GM19397 (cell line): ENCODE measurements around the gene TWF2.

ENCODE experiments used
- ATAC-seq: cut with Tn5 transposase; IDR thresholded peaks from one replicate; pipeline ENCODE4 v1.9.1; 2021; ENCODE audit warnings: mild to moderate bottlenecking, moderate library complexity; ENCODE audit not compliant: unreplicated experiment

TWF2 gene

GRCh38 chr3:52259035-52259434 lies 20.1 kb upstream of the TWF2 start:
- no peak for ATAC-seq

GRCh38 chr3:52257911-52258310 lies 19.0 kb upstream of the TWF2 start:
- ATAC-seq: no peak

GRCh38 chr3:52256622-52257021 lies 17.7 kb upstream of the TWF2 start:
- ATAC-seq: no peak

GRCh38 chr3:52256159-52256558 lies 17.2 kb upstream of the TWF2 start:
- ATAC-seq: no peak

- no peak for ATAC-seq
These were observed 15.7 kb upstream of the TWF2 start for GRCh38 chr3:52254608-52255007.

GRCh38 chr3:52253314-52254304 lies 14.7 kb upstream of the TWF2 start:
- ATAC-seq: peak; percentile 87

GRCh38 chr3:52250122-52250521 lies 11.2 kb upstream of the TWF2 start:
- no peak for ATAC-seq

GRCh38 chr3:52249683-52250082 lies 10.7 kb upstream of the TWF2 start:
- no peak for ATAC-seq

- ATAC-seq: no peak
These were observed 10.0 kb upstream of the TWF2 start for GRCh38 chr3:52248816-52249547.

- no peak for ATAC-seq
These were observed 9.2 kb upstream of the TWF2 start for GRCh38 chr3:52248165-52248541.

- ATAC-seq: no peak
These were observed 8.6 kb upstream of the TWF2 start for GRCh38 chr3:52247409-52248164.

- ATAC-seq: no peak
These were observed 7.9 kb upstream of the TWF2 start for GRCh38 chr3:52246728-52247408.

GRCh38 chr3:52246264-52246620 lies 7.3 kb upstream of the TWF2 start:
- no peak for ATAC-seq

GRCh38 chr3:52245322-52246263 lies 6.6 kb upstream of the TWF2 start, which contains the start of gene PPM1M:
Gene PPM1M (plus strand): TSS chr3:52245759. CDS start chr3:52245825, 66 bp downstream.
- no peak for ATAC-seq

GRCh38 chr3:52243791-52244628 lies 5.1 kb upstream of the TWF2 start:
- ATAC-seq: no peak

GRCh38 chr3:52242039-52242438 lies 3.1 kb upstream of the TWF2 start:
- ATAC-seq: no peak

GRCh38 chr3:52240886-52241370 lies 2.0 kb upstream of the TWF2 start:
- ATAC-seq: no peak

- ATAC-seq: no peak
These were observed 1.3 kb upstream of the TWF2 start for GRCh38 chr3:52240059-52240885.
